Mesendoderm (in vitro differentiated cells): ENCODE measurements around the gene TENT5D.
"Not testable (repeated sequence)": the region's sequence is repeated elsewhere in the genome, so short reads cannot be mapped to it uniquely, and the experiment has no call there.

Experiments used
- DNase-seq: peaks from one replicate; pipeline ENCODE4 v3.0.0; 2013
- H2AK5ac ChIP-seq: 2 replicates; pipeline ENCODE4 v1.6.1; 2013; ENCODE audit warnings: low read length, inconsistent platforms
- H2BK120ac ChIP-seq: 2 replicates; pipeline ENCODE4 v1.6.1; 2013; ENCODE audit warnings: low read depth, mild to moderate bottlenecking, low read length, moderate library complexity, mixed read lengths
- H2BK15ac ChIP-seq: replicated peaks from 2 replicates; pipeline ENCODE4 v1.6.1; 2013; ENCODE audit warnings: low read depth, mild to moderate bottlenecking, moderate library complexity
- H2BK5ac ChIP-seq: 2 replicates; pipeline ENCODE4 v1.6.1; 2013; ENCODE audit warnings: low read length, inconsistent platforms
- H3K18ac ChIP-seq: 2 replicates; pipeline ENCODE4 v1.6.1; 2013; ENCODE audit warnings: mild to moderate bottlenecking, low read length, mixed read lengths
- H3K23ac ChIP-seq: one replicate; pipeline ENCODE4 v1.6.1; 2013; ENCODE audit warnings: low read length
- H3K27ac ChIP-seq: 2 replicates; pipeline ENCODE4 v1.5.1; 2013; ENCODE audit warnings: low read depth, mild to moderate bottlenecking, inconsistent platforms, low read length, moderate library complexity
- H3K27me3 ChIP-seq: 2 replicates; pipeline ENCODE4 v1.6.1; 2013; ENCODE audit warnings: low read length, control low read depth, mild to moderate bottlenecking, inconsistent platforms; ENCODE audit not compliant: insufficient read depth, poor library complexity
- H3K36me3 ChIP-seq: 2 replicates; pipeline ENCODE4 v1.6.1; 2013; ENCODE audit warnings: low read length, inconsistent platforms; ENCODE audit not compliant: control insufficient read depth, insufficient read depth
- H3K4ac ChIP-seq: one replicate; pipeline ENCODE4 v1.6.1; 2013; ENCODE audit warnings: low read depth, mild to moderate bottlenecking, low read length, moderate library complexity
- H3K4me1 ChIP-seq: 2 replicates; pipeline ENCODE4 v1.6.1; 2013; ENCODE audit warnings: low read depth, low read length, inconsistent platforms; ENCODE audit not compliant: control insufficient read depth
- H3K4me2 ChIP-seq: 2 replicates; pipeline ENCODE4 v1.6.1; 2013; ENCODE audit warnings: low read length
- H3K4me3 ChIP-seq: 2 replicates; pipeline ENCODE4 v1.5.1; 2013; ENCODE audit warnings: mild to moderate bottlenecking, low read length
- H3K56ac ChIP-seq: one replicate; pipeline ENCODE4 v1.6.1; 2013; ENCODE audit warnings: low read length
- H3K79me1 ChIP-seq: 2 replicates; pipeline ENCODE4 v1.6.1; 2013; ENCODE audit warnings: low read length, inconsistent platforms
- H3K79me2 ChIP-seq: 2 replicates; pipeline ENCODE4 v1.6.1; 2013; ENCODE audit warnings: mild to moderate bottlenecking, low read length; ENCODE audit not compliant: control insufficient read depth, insufficient read depth
- H3K9ac ChIP-seq: 2 replicates; pipeline ENCODE4 v1.6.1; 2013; ENCODE audit warnings: low read length, inconsistent platforms
- H4K5ac ChIP-seq: one replicate; pipeline ENCODE4 v1.6.1; 2013; ENCODE audit warnings: low read length
- H4K8ac ChIP-seq: one replicate; pipeline ENCODE4 v1.6.1; 2013; ENCODE audit warnings: low read depth, mild to moderate bottlenecking, control low read depth, low read length, moderate library complexity
- WGBS: extraction: QIAGEN DNeasy Blood & Tissue Kit; methylation state at CpG from one replicate; pipeline ENCODE4 v1.1.7; 2013; ENCODE audit warnings: low lambda C conversion rate, missing lambda C conversion rate; ENCODE audit not compliant: insufficient coverage; ENCODE audit errors: extremely low coverage; 5-methylcytosine and 5-hydroxymethylcytosine counted together

The TENT5D gene

GRCh38 chrX:80430826-80431504 is 10.7 kb downstream of the TENT5D start:
- Histone ChIP-seq H3K18ac (no peak overlapping the region), H2BK5ac (no peak overlapping the region), H3K36me3 (no peaks in the 10 kb centered on the region), H3K23ac (no peak overlapping the region), H2BK120ac (no peak overlapping the region), H3K27me3 (no peaks in the 10 kb centered on the region), H3K9ac (no peak overlapping the region), H3K79me1 (no peaks in the 10 kb centered on the region), H2BK15ac (no peak overlapping the region), H3K4me2 (no peak overlapping the region), H3K4ac (no peak overlapping the region), H3K56ac (no peak overlapping the region), H3K4me3 (no peak overlapping the region), H4K5ac (no peak overlapping the region), H2AK5ac (no peak overlapping the region), H3K27ac (no peak overlapping the region), H3K4me1 (no peaks in the 10 kb centered on the region), H4K8ac (no peak overlapping the region), H3K79me2 (no peaks in the 10 kb centered on the region)
- DNase-seq = peak; percentile 11
- WGBS = no CpG with 5 or more reads among the region's 3 CpGs

GRCh38 chrX:80431505-80431832 is 11.2 kb downstream of the TENT5D start:
- H3K4ac ChIP-seq = no peak overlapping the region
- no peak overlapping the region for H3K18ac ChIP-seq
- H3K4me1 ChIP-seq = no peaks in the 10 kb centered on the region
- DNase-seq = peak; percentile 0
- no peak overlapping the region for H2BK15ac ChIP-seq
- H3K79me1 ChIP-seq = no peaks in the 10 kb centered on the region
- no peaks in the 10 kb centered on the region for H3K36me3 ChIP-seq
- no peak overlapping the region for H3K23ac ChIP-seq
- H4K8ac ChIP-seq = no peak overlapping the region
- H3K56ac ChIP-seq = no peak overlapping the region
- H3K79me2 ChIP-seq = no peaks in the 10 kb centered on the region
- H3K4me3 ChIP-seq = no peak overlapping the region
- no peak overlapping the region for H2AK5ac ChIP-seq
- H3K27me3 ChIP-seq = no peaks in the 10 kb centered on the region
- no peak overlapping the region for H3K27ac ChIP-seq
- H2BK120ac ChIP-seq = no peak overlapping the region
- no peak overlapping the region for H4K5ac ChIP-seq
- H2BK5ac ChIP-seq = no peak overlapping the region
- H3K4me2 ChIP-seq = no peak overlapping the region
- no peak overlapping the region for H3K9ac ChIP-seq

- Histone ChIP-seq H3K36me3 (no peaks in the 10 kb centered on the region), H3K56ac (no peak overlapping the region), H3K27me3 (no peaks in the 10 kb centered on the region), H2BK5ac (no peak overlapping the region), H3K27ac (no peak overlapping the region), H3K4ac (no peak overlapping the region), H3K23ac (no peak overlapping the region), H2BK15ac (no peak overlapping the region), H4K8ac (no peak overlapping the region), H3K4me3 (no peak overlapping the region), H2AK5ac (no peak overlapping the region), H4K5ac (no peak overlapping the region), H3K9ac (no peak overlapping the region), H3K79me1 (no peaks in the 10 kb centered on the region), H3K18ac (no peak overlapping the region), H2BK120ac (no peak overlapping the region), H3K79me2 (no peaks in the 10 kb centered on the region), H3K4me2 (no peak overlapping the region), H3K4me1 (no peaks in the 10 kb centered on the region)
- WGBS = no CpG with 5 or more reads among the region's 3 CpGs
- no peak for DNase-seq
Measured at GRCh38 chrX:80432441-80432840, 12.2 kb downstream of the TENT5D start.

- H3K79me2 ChIP-seq = no peaks in the 10 kb centered on the region
- H3K79me1 ChIP-seq = no peaks in the 10 kb centered on the region
- no peak overlapping the region for H3K4me2 ChIP-seq
- H2BK5ac ChIP-seq = no peak overlapping the region
- H2AK5ac ChIP-seq = no peak overlapping the region
- no peak overlapping the region for H3K9ac ChIP-seq
- no peak overlapping the region for H4K5ac ChIP-seq
- no peaks in the 10 kb centered on the region for H3K27me3 ChIP-seq
- no peak overlapping the region for H3K56ac ChIP-seq
- H3K4ac ChIP-seq = no peak overlapping the region
- H3K36me3 ChIP-seq = no peaks in the 10 kb centered on the region
- no peak overlapping the region for H3K18ac ChIP-seq
- H3K4me1 ChIP-seq = no peaks in the 10 kb centered on the region
- no peak overlapping the region for H3K23ac ChIP-seq
- DNase-seq = no peak
- no peak overlapping the region for H3K4me3 ChIP-seq
- H2BK15ac ChIP-seq = no peak overlapping the region
- no peak overlapping the region for H2BK120ac ChIP-seq
- H4K8ac ChIP-seq = no peak overlapping the region
- no peak overlapping the region for H3K27ac ChIP-seq
- no CpG with 5 or more reads among the region's 1 CpG for WGBS
Measured at GRCh38 chrX:80432863-80433262, 12.6 kb downstream of the TENT5D start.

- DNase-seq, H3K23ac ChIP-seq, H3K27me3 ChIP-seq, H3K4me3 ChIP-seq, H3K79me1 ChIP-seq, H3K4me1 ChIP-seq, H3K36me3 ChIP-seq, H3K56ac ChIP-seq, H4K8ac ChIP-seq, H3K79me2 ChIP-seq, H2BK5ac ChIP-seq, H3K27ac ChIP-seq, H2BK120ac ChIP-seq, H2AK5ac ChIP-seq, H2BK15ac ChIP-seq, H4K5ac ChIP-seq, H3K4ac ChIP-seq, H3K18ac ChIP-seq, H3K9ac ChIP-seq, H3K4me2 ChIP-seq: not testable (repeated sequence)
- WGBS = no CpG with 5 or more reads among the region's 4 CpGs
Measured at GRCh38 chrX:80468166-80468565, 47.9 kb downstream of the TENT5D start.

GRCh38 chrX:80471582-80471981 is 51.3 kb downstream of the TENT5D start:
- H3K4me1 ChIP-seq = no peaks in the 10 kb centered on the region
- no peaks in the 10 kb centered on the region for H3K27me3 ChIP-seq
- H2BK120ac ChIP-seq = no peak overlapping the region
- H3K23ac ChIP-seq = no peak overlapping the region
- no peak overlapping the region for H3K9ac ChIP-seq
- no peak overlapping the region for H3K18ac ChIP-seq
- H4K5ac ChIP-seq = no peak overlapping the region
- no peaks in the 10 kb centered on the region for H3K79me2 ChIP-seq
- H3K4ac ChIP-seq = no peak overlapping the region
- no peaks in the 10 kb centered on the region for H3K79me1 ChIP-seq
- no peak overlapping the region for H3K56ac ChIP-seq
- no peak overlapping the region for H3K27ac ChIP-seq
- no peak for DNase-seq
- H2BK5ac ChIP-seq = no peak overlapping the region
- H2AK5ac ChIP-seq = no peak overlapping the region
- no peak overlapping the region for H2BK15ac ChIP-seq
- no peak overlapping the region for H4K8ac ChIP-seq
- H3K4me2 ChIP-seq = no peak overlapping the region
- no peak overlapping the region for H3K4me3 ChIP-seq
- H3K36me3 ChIP-seq = no peaks in the 10 kb centered on the region
